ENCODE measurements around the gene METTL13.
"Not testable (repeated sequence)": the region's sequence is repeated elsewhere in the genome, so short reads cannot be mapped to it uniquely, and the experiment has no call there.

METTL13 gene

GRCh38 chr1:171772312-171772711, 9.1 kb upstream of the METTL13 start:
- no peak for DNase-seq

DNA sequence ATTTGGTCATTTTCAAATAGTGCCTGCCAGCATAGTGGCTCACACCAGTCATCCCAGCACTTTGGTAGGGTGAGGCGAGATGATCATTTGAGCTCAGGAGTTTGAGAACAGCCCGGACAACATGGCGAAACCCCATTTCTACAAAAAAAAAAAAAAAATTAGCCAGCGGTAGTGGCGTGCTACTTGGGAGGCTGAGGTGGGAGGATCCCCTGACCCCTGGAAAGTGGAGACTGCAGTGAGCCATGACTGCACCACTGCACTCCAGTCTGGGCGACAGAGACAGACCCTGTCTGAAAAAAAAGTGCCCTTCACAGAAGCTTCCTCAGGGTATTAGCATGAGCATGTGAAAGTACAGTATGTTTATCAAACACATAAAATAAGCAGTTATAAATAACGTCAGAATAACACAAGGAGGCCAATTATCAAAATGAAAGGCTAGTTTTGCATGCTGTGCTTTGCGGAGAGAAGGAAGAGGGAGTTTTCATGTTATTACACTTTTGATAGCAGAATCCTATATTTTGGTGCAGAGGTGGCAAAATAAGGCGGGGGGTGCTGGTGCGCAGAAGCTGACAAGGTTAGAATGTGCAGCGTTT, 781 bp upstream of the METTL13 start:
- no peak for DNase-seq

- DNase-seq: no peak
Observed at GRCh38 chr1:171783816-171784530, 2.5 kb downstream of the METTL13 start.

- no peak for DNase-seq
Observed at GRCh38 chr1:171784784-171785183, 3.3 kb downstream of the METTL13 start.

DNA sequence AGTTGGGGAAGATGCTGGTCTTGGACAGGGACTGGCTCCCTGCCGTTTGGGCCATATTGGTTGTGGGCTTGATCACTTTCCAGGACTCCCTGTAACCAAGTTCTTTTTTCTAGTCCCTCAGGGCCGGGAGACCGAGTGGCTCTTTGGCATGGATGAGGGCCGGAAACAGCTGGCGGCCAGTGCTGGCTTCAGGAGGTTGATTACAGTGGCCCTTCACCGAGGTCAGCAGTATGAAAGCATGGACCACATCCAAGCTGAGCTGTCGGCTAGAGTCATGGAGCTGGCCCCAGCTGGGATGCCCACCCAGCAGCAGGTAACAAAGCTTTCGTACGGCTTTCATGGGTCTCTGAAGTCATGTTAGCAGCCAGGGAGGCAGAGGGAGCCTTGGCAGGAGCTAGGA, 4.3 kb downstream of the METTL13 start:
- DNase-seq: no peak

DNA sequence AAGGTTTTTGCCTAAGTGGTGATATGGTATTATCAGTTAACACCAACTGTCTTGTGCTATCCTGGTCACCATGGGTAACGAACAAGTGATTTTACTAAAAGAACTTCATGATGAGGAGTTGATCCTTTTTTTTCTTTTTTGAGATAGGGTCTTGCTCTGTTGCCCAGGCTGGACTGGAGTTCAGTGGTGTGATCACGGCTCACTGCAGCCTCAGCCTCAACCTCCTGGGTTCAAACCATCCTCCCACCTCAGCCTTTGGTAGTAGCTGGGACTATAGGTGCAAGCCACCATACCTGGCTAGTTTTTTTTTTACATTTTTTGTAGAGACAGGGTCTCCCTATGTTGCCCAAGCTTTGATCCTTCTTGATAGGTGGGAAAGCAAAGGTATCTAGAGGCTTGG, 5.1 kb downstream of the METTL13 start:
- DNase-seq: no peak

DNA sequence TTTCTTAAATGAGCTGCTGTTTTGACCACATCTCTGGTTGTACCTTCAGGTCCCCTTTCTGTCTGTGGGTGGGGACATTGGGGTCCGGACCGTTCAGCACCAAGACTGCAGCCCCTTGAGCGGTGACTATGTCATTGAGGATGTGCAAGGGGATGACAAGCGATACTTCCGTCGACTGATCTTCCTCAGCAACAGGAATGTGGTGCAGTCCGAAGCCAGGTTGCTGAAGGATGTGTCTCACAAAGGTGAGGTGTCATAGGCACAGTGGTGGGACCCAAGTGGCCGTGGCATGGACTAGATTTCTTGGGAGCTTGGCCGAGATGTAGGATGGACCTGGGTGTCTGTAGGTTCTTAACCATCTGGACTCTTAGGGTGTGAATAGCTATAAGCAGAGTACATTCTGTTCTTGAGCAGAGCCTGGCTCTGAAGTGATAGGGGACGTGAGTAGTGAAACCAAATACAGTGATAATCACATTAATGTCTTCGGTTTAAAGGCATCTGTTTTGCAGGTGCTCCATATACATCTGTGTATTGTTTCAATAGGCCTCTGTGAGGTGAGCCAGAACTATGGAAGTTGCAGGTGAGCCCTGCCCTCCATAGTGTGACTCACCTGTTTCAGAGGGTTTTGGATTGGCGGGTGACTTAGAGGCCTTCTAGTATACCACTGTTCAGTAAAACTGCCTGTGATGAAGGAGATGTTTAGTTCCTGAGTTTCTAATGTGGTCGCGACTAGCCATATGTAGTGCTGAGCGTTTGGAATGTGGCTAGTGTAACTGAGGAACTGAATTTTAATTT, 6.4 kb downstream of the METTL13 start:
- no peak for DNase-seq

DNA sequence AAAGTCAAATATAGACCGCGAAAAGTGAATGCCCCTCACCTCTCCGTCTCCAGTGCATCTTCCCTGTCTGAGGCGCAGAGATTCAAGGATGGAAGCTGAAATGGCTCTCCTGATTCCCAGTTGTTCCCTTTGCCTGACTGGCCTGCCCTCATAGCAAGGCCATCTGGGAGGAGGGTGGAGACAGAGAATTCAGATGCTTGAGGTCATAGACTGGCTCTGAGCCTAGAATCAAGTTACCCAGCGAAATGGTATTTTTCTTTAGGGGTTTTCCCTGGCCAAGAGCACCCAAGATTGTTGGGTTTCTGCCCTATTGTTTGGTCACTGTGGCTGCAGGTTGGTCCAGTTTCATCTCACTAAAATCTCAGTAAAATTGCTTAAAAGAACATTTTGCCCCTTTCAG, 7.2 kb downstream of the METTL13 start:
- no peak for DNase-seq

DNA sequence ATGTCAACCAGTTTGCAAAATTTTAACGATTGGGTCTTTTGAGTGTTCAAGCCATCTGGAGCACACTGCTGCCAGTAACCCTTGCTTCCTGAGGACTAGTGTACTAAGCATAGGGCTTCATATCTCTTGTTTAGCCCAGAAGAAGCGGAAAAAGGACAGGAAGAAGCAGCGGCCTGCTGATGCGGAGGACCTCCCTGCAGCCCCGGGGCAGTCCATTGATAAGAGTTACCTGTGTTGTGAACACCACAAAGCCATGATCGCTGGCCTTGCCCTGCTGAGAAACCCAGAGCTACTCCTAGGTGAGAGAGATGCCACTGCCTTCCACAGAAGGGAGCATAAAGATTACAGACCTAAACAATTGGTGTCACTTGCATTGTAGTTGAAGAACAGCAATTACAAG, 8.9 kb downstream of the METTL13 start:
- no peak for DNase-seq

DNA sequence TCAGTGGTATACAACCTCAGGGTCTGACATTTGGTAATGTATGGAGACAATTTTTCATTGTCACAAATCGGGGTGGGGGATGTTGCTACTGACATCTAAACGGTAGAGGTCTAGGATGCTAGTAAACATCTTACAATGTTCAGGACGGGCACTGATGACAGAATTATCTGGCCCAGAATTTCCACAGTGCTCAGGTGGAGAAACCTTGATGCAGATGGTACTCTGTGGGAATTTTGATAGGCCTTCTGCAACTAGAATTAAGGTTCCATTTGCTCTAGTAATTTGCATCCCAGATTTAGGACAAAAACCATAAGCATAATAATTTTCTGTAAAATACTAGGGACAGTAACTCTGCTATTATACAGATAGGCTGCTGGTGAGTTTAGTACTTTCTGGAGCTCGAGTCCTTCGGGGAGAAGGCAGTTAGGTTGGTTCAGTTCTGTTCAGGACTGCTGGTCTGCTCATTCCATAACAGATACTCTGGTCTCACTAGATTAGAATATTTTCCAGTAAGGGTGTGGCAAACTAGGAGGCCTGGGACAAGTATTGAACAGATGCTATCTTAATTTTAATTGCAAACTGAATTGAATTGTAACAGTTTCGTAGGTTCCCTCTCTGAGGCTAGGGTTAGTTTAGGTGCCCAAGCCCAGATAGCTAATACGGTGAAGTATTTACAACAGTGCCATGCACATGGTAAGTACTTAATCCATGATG, 11.4 kb downstream of the METTL13 start:
- DNase-seq: no peak

DNA sequence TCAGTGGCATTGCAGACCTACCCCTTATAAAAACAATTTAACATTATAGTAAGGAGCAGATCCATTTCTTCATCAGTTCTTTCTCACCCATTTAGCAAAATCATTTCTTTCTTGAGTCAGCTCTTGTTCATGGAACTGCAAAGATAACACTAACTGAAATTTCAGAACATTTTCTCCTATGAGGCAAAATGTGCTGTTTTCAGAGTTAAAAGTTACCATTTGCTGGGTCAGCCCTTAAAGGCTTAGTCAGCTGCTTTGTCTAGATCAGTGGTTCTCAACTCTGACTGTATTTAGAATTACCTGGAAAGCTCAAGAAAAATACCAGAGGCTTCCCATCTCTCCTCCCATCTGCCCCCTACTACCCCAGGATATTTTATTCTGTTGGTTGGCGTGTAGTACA, 12.2 kb downstream of the METTL13 start:
- no peak for DNase-seq

DNA sequence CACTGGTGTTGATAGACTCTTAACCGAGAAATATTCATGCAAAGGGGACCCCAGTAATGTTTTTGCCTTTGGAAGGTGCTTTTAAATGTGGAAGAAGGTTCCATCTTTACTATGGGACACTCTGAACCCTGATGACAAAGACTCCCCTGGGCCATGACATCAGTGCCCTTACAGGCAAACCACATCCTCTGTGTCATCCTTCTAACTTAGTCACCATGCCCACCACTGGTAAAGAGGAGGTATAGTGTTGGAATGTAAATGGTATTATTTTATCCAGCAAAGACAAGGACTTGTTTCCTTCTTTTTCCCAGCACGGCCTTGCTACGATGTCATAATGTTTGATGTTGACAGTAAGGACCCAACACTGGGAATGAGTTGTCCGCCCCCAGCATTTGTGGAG, 12.6 kb downstream of the METTL13 start:
- peak; percentile 64 to 77 (median 73) for DNase-seq

DNA sequence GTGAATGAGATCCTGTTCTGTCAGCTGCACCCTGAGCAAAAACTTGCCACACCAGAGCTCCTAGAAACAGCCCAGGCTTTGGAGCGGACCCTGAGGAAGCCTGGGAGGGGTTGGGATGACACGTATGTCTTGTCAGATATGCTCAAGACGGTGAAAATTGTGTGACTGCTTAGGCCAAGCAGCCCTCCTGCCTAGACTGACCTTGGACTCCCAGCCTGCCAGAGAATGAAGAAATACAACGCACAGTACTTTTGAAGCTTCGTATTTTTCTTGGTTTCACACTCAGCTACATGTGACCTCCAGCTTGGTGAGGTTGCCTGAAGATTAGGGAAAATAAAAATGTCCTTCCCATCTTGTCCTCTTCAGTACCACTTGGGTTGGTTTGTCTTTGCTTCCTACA, 15.1 kb downstream of the METTL13 start:
- no peak for DNase-seq

DNA sequence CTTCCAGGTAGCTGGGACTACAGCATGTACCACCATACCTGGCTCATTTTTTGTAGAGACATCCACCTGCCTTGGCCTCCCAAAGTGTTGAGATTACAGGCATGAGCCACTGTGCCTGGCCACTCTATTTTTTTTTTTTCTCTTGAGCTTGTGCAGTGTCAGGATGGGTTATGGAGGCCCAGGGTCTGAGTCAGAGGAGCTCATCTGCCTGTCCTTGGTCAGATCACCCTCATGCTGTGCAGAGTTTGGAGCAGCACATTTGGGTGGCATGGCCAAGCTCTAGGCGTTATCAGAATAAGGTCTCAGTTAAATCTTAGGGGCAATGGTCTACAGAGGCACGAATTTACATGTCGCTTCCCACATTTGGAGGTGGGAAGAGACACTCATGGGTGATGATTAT, 16.9 kb downstream of the METTL13 start:
- DNase-seq: no peak

DNA sequence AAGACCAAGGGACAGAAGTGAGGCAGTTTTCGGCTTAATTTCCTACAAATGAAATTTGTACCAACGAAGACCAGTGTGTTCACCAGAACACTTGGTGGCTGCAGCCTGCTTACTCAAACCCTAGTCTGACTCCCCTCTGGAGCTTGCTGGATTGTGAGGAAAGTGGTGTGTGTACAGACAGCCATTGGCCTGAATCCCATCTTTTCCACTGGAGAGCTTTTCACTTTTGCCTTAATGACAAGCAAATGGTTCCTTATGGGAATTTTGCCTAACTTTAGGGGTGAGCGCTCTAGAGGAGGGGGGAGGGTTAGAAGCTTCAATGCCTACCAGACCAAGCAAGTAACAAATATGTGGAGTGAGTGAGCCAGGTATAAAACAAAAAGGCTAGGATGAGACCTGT, 17.3 kb downstream of the METTL13 start:
- no peak for DNase-seq

DNA sequence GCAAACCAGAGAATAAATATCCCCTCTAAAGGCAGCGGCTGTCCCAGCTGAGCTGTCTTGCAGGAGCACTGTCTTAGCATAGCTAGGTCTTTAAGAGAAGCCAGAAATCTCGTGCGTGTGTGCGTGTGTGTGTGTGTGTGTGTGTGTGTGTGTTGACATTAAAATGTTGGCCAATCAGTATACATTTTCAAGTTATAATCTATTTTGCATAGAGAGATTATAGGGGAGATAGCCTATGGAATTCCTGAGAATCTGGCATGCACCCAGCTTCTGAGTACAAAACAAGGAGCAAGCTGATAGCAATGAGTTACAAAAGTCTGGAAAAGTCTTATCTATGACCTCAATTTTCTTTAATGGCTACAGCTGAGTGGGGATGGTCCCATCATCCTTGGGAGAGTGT, 17.7 kb downstream of the METTL13 start:
- no peak for DNase-seq

DNA sequence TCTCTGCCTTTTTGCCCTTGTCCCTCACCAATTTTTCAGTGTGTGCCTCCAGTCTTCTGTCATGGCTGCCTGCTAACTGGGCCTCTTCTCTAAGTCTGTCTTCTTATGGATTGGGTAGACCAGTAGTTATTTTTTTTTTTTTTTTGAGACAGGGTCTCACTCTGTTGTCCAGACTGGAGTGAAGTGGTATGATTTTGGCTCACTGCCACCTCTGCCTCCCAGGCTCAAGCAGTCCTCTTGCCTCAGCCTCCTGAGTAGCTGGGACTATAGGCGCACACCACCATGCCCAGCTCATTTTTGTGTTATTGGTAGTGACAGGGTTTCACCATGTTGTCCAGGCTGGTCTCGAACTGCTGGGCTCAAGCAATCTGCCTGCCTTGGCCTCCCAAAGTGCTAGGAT, 18.2 kb downstream of the METTL13 start:
- DNase-seq: not testable (repeated sequence)

- no peak for DNase-seq
Observed at GRCh38 chr1:171800342-171800741, 18.9 kb downstream of the METTL13 start.

- no peak for DNase-seq
Observed at GRCh38 chr1:171800851-171801250, 19.4 kb downstream of the METTL13 start.

DNA sequence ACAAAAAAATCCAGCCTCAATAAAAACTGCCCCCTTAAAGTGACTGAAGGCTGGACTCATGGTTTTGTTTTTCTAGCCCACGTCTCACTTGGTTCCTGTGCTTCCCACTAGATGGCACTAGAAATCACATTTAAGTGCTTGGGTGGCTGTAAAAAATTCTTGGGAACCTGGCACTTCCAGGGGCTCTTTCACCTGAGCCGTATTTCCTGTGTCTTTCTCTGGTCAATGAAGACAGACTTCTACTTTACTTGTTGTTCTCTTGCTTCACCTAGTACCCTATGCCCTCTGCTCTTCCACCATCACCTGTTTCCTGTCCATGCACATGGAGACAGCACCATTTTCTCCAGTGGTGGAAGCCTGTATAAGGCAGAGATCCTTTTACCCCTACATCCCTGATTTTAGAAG, 20.0 kb downstream of the METTL13 start:
- DNase-seq: peak; percentile 50 to 75 (median 56)

DNA sequence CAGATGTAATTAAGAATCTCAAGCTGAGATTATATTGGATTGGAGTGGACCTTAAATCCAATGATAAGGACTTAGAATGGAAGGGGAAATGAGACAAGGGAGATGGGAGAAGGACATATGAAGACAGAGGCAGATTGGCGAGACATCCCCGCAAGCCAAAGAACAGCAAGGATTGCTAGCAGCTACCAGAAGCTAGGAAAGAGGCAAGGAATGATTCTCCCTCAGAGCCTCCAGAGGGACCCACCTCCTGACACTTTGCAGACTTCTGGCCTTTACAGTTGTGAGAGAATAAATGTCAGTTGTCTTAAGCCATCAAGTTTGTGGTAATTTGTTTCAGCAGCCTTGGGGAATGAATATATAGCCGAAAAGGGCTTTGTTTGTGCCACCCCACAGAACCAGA, 20.7 kb downstream of the METTL13 start:
- no peak for DNase-seq

- DNase-seq: no peak
Observed at GRCh38 chr1:171803045-171803444, 21.6 kb downstream of the METTL13 start.

GRCh38 chr1:171803461-171804022, 22.1 kb downstream of the METTL13 start:
- no peak for DNase-seq

Data from suppressor macrophage treated with lipopolysaccharide for 1 hour (primary cell).